Vagina (tissue), 2 donors: Measurements from ENCODE around the gene NKAIN2. TPM values are rescaled to one million over a fixed set of nuclear protein-coding genes. Genes with fewer than 3 reads are reported as not detected.
"Not testable (repeated sequence)": the region's sequence is repeated elsewhere in the genome, so short reads cannot be mapped to it uniquely, and the experiment has no call there.

Experiments
- DNase-seq, 2 donors: peaks; one replicate each; pipeline ENCODE4 v3.0.0-alpha.2; 2017; ENCODE audit errors: extremely low spot score in 2 of 2
- H3K27ac ChIP-seq: fragments of 200-600 bp; sonication (generic); one replicate; pipeline ENCODE4 v1.5.1; 2019
- H3K27me3 ChIP-seq: fragments of 200-600 bp; sonication (generic); one replicate; pipeline ENCODE4 v1.5.1; 2019
- H3K36me3 ChIP-seq, 2 donors: fragments of 200-600 bp; sonication (generic); one replicate each; pipeline ENCODE4 v1.5.1; 2017 to 2019
- H3K4me1 ChIP-seq: fragments of 200-600 bp; sonication (generic); one replicate; pipeline ENCODE4 v1.5.1; 2019
- H3K4me3 ChIP-seq, 2 donors: fragments of 200-600 bp; sonication (generic); 1 replicate in 1 of 2; 2 replicates in 1 of 2; pipeline ENCODE4 v1.5.1; 2016 to 2019
- H3K9me3 ChIP-seq: fragments of 200-600 bp; sonication (generic); one replicate; pipeline ENCODE4 v1.5.1; 2019
- POLR2A ChIP-seq, 2 donors: fragments of 450-650 bp; IDR thresholded peaks; one replicate each; pipeline ENCODE4 v1.6.1; 2017; ENCODE audit warnings: antibody characterized with exemption in 2 of 2, mild to moderate bottlenecking in 2 of 2, moderate library complexity in 2 of 2
- POLR2AphosphoS5 ChIP-seq, 2 donors: sonication (generic); formaldehyde crosslinking; IDR thresholded peaks; one replicate each; pipeline ENCODE4 v1.9.0; 2017; ENCODE audit warnings: antibody characterized with exemption in 2 of 2, mild to moderate bottlenecking in 2 of 2, low read depth in 1 of 2; ENCODE audit not compliant: insufficient read depth in 1 of 2
- intact Hi-C: fragments of 100-400 bp; cut with DNase I; formaldehyde crosslinking; loops from one replicate; pipeline ENCODE4 v1.15.1; 2023
- total RNA-seq: library from RNA; depleted of rRNA; stranded (reverse); fragments of >200 nt; gene quantifications from one replicate; pipeline ENCODE4 v1.2.3, GENCODE V29; 2016
- TF ChIP-seq, protein P1 (sequence below), 3 experiments: fragments of 450-650 bp in 2 of 3; fragments of 200-600 bp in 1 of 3; sonication (generic) in 1 of 3; IDR thresholded peaks; one replicate each; pipeline ENCODE4 v1.5.1; 2017 to 2019; ENCODE audit warnings: antibody characterized with exemption in 3 of 3, mild to moderate bottlenecking in 2 of 3, moderate library complexity in 2 of 3

NKAIN2 gene
- total RNA-seq, 1 donor from 2014 or later = not detected

DNA sequence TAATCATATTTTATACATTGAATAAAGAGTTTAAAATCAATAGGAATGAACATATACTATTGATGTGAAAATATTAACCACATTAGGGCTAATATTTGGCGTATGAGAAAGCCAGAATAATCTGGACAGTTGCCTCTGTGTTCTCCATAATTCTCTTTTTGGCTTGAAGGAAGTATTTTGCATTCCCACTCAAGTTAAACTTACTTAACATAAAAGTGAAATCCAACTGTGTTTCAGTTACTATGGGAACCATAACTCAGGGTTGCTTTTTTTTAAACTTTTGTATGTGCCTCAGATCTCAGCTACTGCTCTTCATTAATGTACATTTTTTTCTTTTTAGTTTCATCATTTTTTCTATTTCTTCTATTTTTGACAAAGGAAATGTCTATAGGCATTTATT is 479.8 kb downstream of the NKAIN2 start:
- no peaks in the 10 kb centered on the region for H3K27me3 ChIP-seq
- H3K4me3 ChIP-seq = no peak overlapping the region
- no peaks in the 10 kb centered on the region for H3K4me1 ChIP-seq
- intact Hi-C loops = no loop called here
- TF ChIP-seq POLR2A (IDR thresholded peaks at IDR 0.05) (no peak), POLR2AphosphoS5 (IDR thresholded peaks at IDR 0.05; ENCODE audit: insufficient read depth in 1 of 2, low read depth in 1 of 2) (no peak)
- TF ChIP-seq, protein P1, sequence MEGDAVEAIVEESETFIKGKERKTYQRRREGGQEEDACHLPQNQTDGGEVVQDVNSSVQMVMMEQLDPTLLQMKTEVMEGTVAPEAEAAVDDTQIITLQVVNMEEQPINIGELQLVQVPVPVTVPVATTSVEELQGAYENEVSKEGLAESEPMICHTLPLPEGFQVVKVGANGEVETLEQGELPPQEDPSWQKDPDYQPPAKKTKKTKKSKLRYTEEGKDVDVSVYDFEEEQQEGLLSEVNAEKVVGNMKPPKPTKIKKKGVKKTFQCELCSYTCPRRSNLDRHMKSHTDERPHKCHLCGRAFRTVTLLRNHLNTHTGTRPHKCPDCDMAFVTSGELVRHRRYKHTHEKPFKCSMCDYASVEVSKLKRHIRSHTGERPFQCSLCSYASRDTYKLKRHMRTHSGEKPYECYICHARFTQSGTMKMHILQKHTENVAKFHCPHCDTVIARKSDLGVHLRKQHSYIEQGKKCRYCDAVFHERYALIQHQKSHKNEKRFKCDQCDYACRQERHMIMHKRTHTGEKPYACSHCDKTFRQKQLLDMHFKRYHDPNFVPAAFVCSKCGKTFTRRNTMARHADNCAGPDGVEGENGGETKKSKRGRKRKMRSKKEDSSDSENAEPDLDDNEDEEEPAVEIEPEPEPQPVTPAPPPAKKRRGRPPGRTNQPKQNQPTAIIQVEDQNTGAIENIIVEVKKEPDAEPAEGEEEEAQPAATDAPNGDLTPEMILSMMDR (IDR thresholded peaks at IDR 0.05) = no peak
- H3K27ac ChIP-seq = no peak overlapping the region
- no peak for DNase-seq
- no peaks in the 10 kb centered on the region for H3K9me3 ChIP-seq
- H3K36me3 ChIP-seq = no peaks in the 10 kb centered on the region

DNA sequence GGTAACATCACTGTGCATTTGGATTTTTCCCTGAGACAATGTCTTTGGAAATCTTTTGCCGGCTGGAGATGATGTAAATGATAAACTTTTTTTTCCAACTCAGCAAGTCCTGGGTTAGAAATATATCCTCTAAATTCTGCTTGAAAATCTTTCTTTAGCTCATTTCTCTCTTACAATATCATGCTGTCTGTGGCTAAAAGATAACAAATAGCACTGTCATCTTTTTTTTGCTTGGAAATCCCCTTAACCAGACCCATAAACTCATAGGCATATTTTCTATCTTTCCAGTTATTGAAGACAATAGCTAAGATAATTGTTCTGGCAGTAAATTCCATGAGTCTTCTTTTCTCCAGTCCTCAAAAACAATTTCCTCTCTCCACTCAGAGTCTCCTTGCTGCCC is 481.5 kb downstream of the NKAIN2 start:
- Histone ChIP-seq H3K9me3 (no peaks in the 10 kb centered on the region), H3K27me3 (no peaks in the 10 kb centered on the region), H3K36me3 (no peaks in the 10 kb centered on the region), H3K4me1 (no peaks in the 10 kb centered on the region), H3K27ac (no peak overlapping the region), H3K4me3 (no peak overlapping the region)
- intact Hi-C loops = no loop called here
- DNase-seq = no peak
- TF ChIP-seq POLR2AphosphoS5 (IDR thresholded peaks at IDR 0.05; ENCODE audit: insufficient read depth in 1 of 2, low read depth in 1 of 2) (no peak), POLR2A (IDR thresholded peaks at IDR 0.05) (no peak)
- TF ChIP-seq, protein P1 (IDR thresholded peaks at IDR 0.05) = no peak

DNA sequence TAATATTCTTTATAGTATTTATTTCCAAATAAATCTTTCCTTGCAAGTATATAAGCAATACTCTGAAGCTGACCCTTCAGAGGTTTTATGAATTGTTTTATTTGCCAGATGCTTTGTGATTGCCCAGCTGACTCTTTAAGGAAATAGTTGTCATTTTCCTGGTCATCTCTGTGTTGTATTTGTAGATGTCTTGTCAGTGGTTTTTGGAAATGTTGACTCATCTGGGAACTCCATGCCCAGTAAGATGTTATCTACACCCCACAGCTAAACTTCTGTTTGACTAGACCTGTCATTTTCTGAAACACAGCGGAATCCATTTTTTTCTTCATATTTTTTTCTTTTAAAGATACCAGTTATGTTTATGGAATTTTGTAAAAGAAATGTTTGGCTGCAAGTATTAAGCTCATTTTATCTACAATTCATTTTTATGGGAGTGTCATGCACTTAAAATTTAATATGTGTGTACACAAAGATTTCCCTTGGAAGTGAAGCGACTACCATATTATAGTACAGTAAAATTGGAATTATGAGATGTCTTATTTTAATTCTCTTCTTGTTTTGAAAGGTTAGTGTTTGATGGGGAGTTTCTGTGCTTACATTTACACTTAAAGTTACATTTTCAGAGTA is 491.0 kb downstream of the NKAIN2 start:
- no peak overlapping the region for H3K4me3 ChIP-seq
- no peaks in the 10 kb centered on the region for H3K27me3 ChIP-seq
- no peak for DNase-seq
- TF ChIP-seq, protein P1 (IDR thresholded peaks at IDR 0.05) = no peak
- TF ChIP-seq POLR2AphosphoS5 (IDR thresholded peaks at IDR 0.05; ENCODE audit: insufficient read depth in 1 of 2, low read depth in 1 of 2) (no peak), POLR2A (IDR thresholded peaks at IDR 0.05) (no peak)
- no peaks in the 10 kb centered on the region for H3K36me3 ChIP-seq
- no peak overlapping the region for H3K27ac ChIP-seq
- intact Hi-C loops = no loop called here
- no peaks in the 10 kb centered on the region for H3K9me3 ChIP-seq
- no peaks in the 10 kb centered on the region for H3K4me1 ChIP-seq

DNA sequence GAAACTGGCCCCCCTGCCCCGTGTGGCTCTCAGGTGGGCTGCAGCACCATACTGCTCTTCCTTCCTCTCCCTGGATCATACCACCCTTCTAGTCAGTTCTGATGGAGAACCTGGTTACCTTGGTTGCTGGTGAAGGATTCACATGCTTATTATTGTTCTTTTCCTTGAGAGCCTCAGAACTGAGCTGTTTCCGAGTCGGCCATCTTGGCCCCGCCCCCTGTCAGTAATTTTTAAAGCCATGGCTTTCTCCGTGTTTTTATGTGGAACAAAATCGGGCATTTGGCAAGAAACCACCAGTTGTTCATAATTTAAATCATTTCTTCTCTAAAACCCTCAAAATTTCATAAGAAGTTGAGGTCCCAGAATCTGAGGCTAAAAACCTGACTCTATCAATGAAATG is 493.8 kb downstream of the NKAIN2 start:
- Histone ChIP-seq H3K4me3 (no peak overlapping the region), H3K9me3 (no peaks in the 10 kb centered on the region), H3K4me1 (no peaks in the 10 kb centered on the region), H3K27ac (no peak overlapping the region), H3K36me3 (no peaks in the 10 kb centered on the region), H3K27me3 (no peaks in the 10 kb centered on the region)
- no peak for TF ChIP-seq POLR2A (IDR thresholded peaks at IDR 0.05)
- TF ChIP-seq POLR2AphosphoS5 (IDR thresholded peaks at IDR 0.05; ENCODE audit: insufficient read depth in 1 of 2, low read depth in 1 of 2) = no peak
- TF ChIP-seq, protein P1 (IDR thresholded peaks at IDR 0.05) = no peak
- intact Hi-C loops = no loop called here
- DNase-seq = no peak

DNA sequence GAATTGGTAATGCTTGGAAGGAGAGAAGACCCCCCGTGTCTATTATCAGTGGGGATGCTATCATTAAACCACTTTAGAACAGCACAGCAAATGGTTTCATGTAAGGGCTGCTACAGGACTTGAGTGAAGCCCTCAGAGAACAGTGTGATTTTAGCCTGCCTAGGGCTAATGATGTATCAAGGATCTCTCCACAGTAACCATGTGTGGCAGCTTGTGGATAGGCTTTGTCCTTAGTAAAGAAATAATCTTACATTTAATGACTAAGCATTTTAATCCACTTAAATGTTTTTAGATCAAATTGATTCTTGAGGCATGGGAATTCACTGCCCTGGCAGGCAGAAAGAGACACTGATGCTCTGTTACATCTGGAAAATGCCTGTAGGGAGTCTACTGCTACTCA is 495.1 kb downstream of the NKAIN2 start:
- no peak overlapping the region for H3K4me3 ChIP-seq
- no peaks in the 10 kb centered on the region for H3K36me3 ChIP-seq
- H3K4me1 ChIP-seq = no peaks in the 10 kb centered on the region
- no peaks in the 10 kb centered on the region for H3K27me3 ChIP-seq
- TF ChIP-seq POLR2AphosphoS5 (IDR thresholded peaks at IDR 0.05; ENCODE audit: insufficient read depth in 1 of 2, low read depth in 1 of 2) (no peak), POLR2A (IDR thresholded peaks at IDR 0.05) (no peak)
- intact Hi-C loops = no loop called here
- no peaks in the 10 kb centered on the region for H3K9me3 ChIP-seq
- H3K27ac ChIP-seq = no peak overlapping the region
- no peak for DNase-seq

DNA sequence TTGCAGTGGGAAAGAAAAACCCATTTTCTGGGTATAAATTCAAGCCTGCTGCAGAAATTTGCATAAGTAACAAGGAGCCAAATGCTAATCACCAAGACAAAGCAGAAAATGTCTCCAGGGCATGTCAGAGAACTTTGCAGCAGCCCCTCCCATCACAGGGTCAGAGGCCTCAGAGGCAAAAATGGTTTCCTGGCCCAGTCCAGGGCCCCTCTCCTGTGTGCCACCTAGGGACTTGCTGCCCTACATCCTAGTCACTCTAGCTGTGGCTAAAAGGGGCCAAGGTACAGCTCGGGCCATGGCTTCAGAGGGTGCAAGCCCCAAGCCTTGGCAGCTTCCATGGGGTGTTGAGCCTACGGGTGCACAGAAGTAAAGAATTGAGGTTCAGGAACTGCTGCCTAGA is 497.2 kb downstream of the NKAIN2 start:
- H3K9me3 ChIP-seq, DNase-seq, H3K36me3 ChIP-seq, H3K4me1 ChIP-seq, intact Hi-C loops, H3K4me3 ChIP-seq, H3K27me3 ChIP-seq, H3K27ac ChIP-seq: not testable (repeated sequence)
